HCT116 (cell line): ENCODE measurements around the gene GATAD1. TPM values are rescaled to one million over a fixed set of nuclear protein-coding genes. Genes with fewer than 3 reads are reported as not detected.
"Not testable (repeated sequence)": the region's sequence is repeated elsewhere in the genome, so short reads cannot be mapped to it uniquely, and the experiment has no call there.

Experiments used
- ATAC-seq: fragments of 200-7000 bp; cut with Tn5 transposase; 2 replicates; pipeline ENCODE4 v1.9.1; 2020; ENCODE audit warnings: mild to moderate bottlenecking, moderate library complexity
- BruUV-seq: library from RNA; stranded (reverse); fragments of 400-500 nt; replicated peaks from 2 replicates; lab custom pipeline; 2021; lab: Mats Ljungman, UMichigan
- CTCF ChIA-PET: fragments of 300-600 bp; sonication (Branson Sonifier 250); formaldehyde crosslinking; loops from one replicate; lab custom pipeline; 2021; ENCODE audit warnings: antibody characterized with exemption; lab: Charles Lee
- POLR2A ChIA-PET: fragments of 300-600, 350-600 bp; sonication (Branson Sonifier 250); formaldehyde crosslinking; loops from one replicate; lab custom pipeline; 2021; ENCODE audit warnings: antibody characterized with exemption; lab: Charles Lee
- RAD21 ChIA-PET, 2 experiments: fragments of 300-600 bp; sonication (Branson Sonifier 250); formaldehyde crosslinking; loops; one replicate each; lab custom pipeline; 2023; ENCODE audit warnings: low total read pairs in 2 of 2; ENCODE audit not compliant: uncharacterized antibody in 2 of 2, unreplicated experiment in 2 of 2, low non-redundant PET in 1 of 2; lab: Charles Lee
- DNase-seq: peaks from one replicate; pipeline ENCODE4 v3.0.0-alpha.2; 2010; ENCODE audit warnings: low read depth, low spot score
- H2AFZ ChIP-seq: fragments of 200-600 bp; shearing (Covaris generic), sonication (generic); 2 replicates; pipeline ENCODE4 v1.6.1; 2017; ENCODE audit warnings: low read depth, mixed run types, mixed read lengths, antibody characterized with exemption, low read length; ENCODE audit not compliant: poor library complexity, severe bottlenecking
- H3K27ac ChIP-seq: 2 replicates; pipeline ENCODE4 v1.5.1; 2012; ENCODE audit warnings: low read depth, low read length
- H3K27me3 ChIP-seq: fragments of 200-600 bp; sonication (generic); 2 replicates; pipeline ENCODE4 v1.6.1; 2016; ENCODE audit warnings: mixed run types, low read length, mixed read lengths; ENCODE audit not compliant: insufficient read depth
- H3K36me3 ChIP-seq, 2 experiments: fragments of 200-500 bp in 1 of 2; fragments of 200-600 bp in 1 of 2; sonication (Bioruptor generic) in 1 of 2; sonication (generic) in 1 of 2; 2 replicates each; pipeline versions ENCODE4 v1.5.1 to v1.6.1; 2014 to 2016; ENCODE audit warnings: low read length in 2 of 2, inconsistent platforms in 1 of 2, mixed read lengths in 1 of 2, mixed run types in 1 of 2; ENCODE audit not compliant: insufficient read depth in 2 of 2, control insufficient read depth in 1 of 2
- H3K4me1 ChIP-seq, 2 experiments: fragments of 200-600 bp in 1 of 2; sonication (generic) in 1 of 2; 2 replicates each; pipeline versions ENCODE4 v1.5.1 to v1.6.1; 2012 to 2017; ENCODE audit warnings: low read length in 2 of 2, inconsistent platforms in 1 of 2, mild to moderate bottlenecking in 1 of 2, mixed read lengths in 1 of 2, mixed run types in 1 of 2, moderate library complexity in 1 of 2; ENCODE audit not compliant: insufficient read depth in 2 of 2, control insufficient read depth in 1 of 2
- H3K4me2 ChIP-seq: fragments of 200-600 bp; sonication (generic); 2 replicates; pipeline ENCODE4 v1.6.1; 2017; ENCODE audit warnings: mixed run types, low read length, mixed read lengths
- H3K4me3 ChIP-seq, 2 experiments: fragments of 200-600 bp in 1 of 2; sonication (generic) in 1 of 2; replicated peaks in 1 of 2; 2 replicates each; pipeline ENCODE4 v1.5.1; 2011 to 2016; ENCODE audit warnings: low read length in 2 of 2, control low read depth in 1 of 2, low read depth in 1 of 2, mild to moderate bottlenecking in 1 of 2, mixed read lengths in 1 of 2, mixed run types in 1 of 2
- H3K79me2 ChIP-seq: fragments of 200-600 bp; sonication (generic); 2 replicates; pipeline ENCODE4 v1.6.1; 2017; ENCODE audit warnings: mild to moderate bottlenecking, mixed run types, low read length, moderate library complexity, mixed read lengths; ENCODE audit not compliant: insufficient read depth
- H3K9ac ChIP-seq: fragments of 200-600 bp; sonication (generic); 2 replicates; pipeline ENCODE4 v1.6.1; 2016; ENCODE audit warnings: low read length, mixed read lengths
- H3K9me2 ChIP-seq: fragments of 200-600 bp; sonication (generic), shearing (Covaris generic); 2 replicates; pipeline ENCODE4 v1.6.1; 2017; ENCODE audit warnings: mixed run types, mild to moderate bottlenecking, moderate library complexity; ENCODE audit not compliant: insufficient read depth
- H3K9me3 ChIP-seq, 2 experiments: fragments of 200-500 bp in 1 of 2; fragments of 200-600 bp in 1 of 2; sonication (Bioruptor generic) in 1 of 2; sonication (generic) in 1 of 2; 2 replicates each; pipeline ENCODE4 v1.6.1; 2014 to 2017; ENCODE audit warnings: low read length in 2 of 2, mixed read lengths in 2 of 2, inconsistent platforms in 1 of 2, low read depth in 1 of 2, mild to moderate bottlenecking in 1 of 2, mixed run types in 1 of 2, moderate library complexity in 1 of 2; ENCODE audit not compliant: control insufficient read depth in 1 of 2, insufficient read depth in 1 of 2
- H4K20me1 ChIP-seq: fragments of 200-600 bp; sonication (generic), shearing (Covaris generic); 2 replicates; pipeline ENCODE4 v1.6.1; 2017; ENCODE audit warnings: mixed run types, mild to moderate bottlenecking, moderate library complexity; ENCODE audit not compliant: insufficient read depth
- intact Hi-C: fragments of 100-400 bp; cut with micrococcal nuclease; formaldehyde crosslinking; loops from 2 replicates; pipeline ENCODE4 v1.10.0; 2022
- total RNA-seq: library from RNA; stranded (reverse); gene quantifications from one replicate; pipeline ENCODE4 v1.2.1, GENCODE V29; 2021; ENCODE audit not compliant: unreplicated experiment

GATAD1 gene
- total RNA-seq, 1 experiment from 2014 or later, result 23.9 TPM

GRCh38 chr7:92473989-92474388 lies 26.7 kb downstream of the GATAD1 start:
- H3K4me3 ChIP-seq, BruUV-seq, H3K9me2 ChIP-seq, H3K36me3 ChIP-seq, H3K27me3 ChIP-seq, H2AFZ ChIP-seq, H3K9ac ChIP-seq, intact Hi-C loops, POLR2A ChIA-PET, ATAC-seq, H3K4me1 ChIP-seq, CTCF ChIA-PET, H3K4me2 ChIP-seq, H4K20me1 ChIP-seq, RAD21 ChIA-PET, H3K27ac ChIP-seq, DNase-seq, H3K79me2 ChIP-seq, H3K9me3 ChIP-seq: not testable (repeated sequence)

GRCh38 chr7:92475261-92475770 lies 28.0 kb downstream of the GATAD1 start:
- intact Hi-C loops, H3K36me3 ChIP-seq, H3K4me2 ChIP-seq, ATAC-seq, POLR2A ChIA-PET, RAD21 ChIA-PET, H3K9me3 ChIP-seq, H3K4me3 ChIP-seq, BruUV-seq, DNase-seq, H3K9me2 ChIP-seq, H3K27me3 ChIP-seq, H3K4me1 ChIP-seq, H3K27ac ChIP-seq, H3K9ac ChIP-seq, H4K20me1 ChIP-seq, CTCF ChIA-PET, H3K79me2 ChIP-seq, H2AFZ ChIP-seq: not testable (repeated sequence)

- H3K4me1 ChIP-seq, H3K27me3 ChIP-seq, H3K9me2 ChIP-seq, ATAC-seq, H3K9me3 ChIP-seq, CTCF ChIA-PET, H3K36me3 ChIP-seq, DNase-seq, H3K4me3 ChIP-seq, H3K27ac ChIP-seq, RAD21 ChIA-PET, POLR2A ChIA-PET, H3K9ac ChIP-seq, H2AFZ ChIP-seq, H3K79me2 ChIP-seq, H3K4me2 ChIP-seq, H4K20me1 ChIP-seq, intact Hi-C loops, BruUV-seq: not testable (repeated sequence)
Measured at GRCh38 chr7:92475851-92476590, 28.7 kb downstream of the GATAD1 start.

- DNase-seq, H3K36me3 ChIP-seq, H3K27me3 ChIP-seq, BruUV-seq, ATAC-seq, H3K79me2 ChIP-seq, H4K20me1 ChIP-seq, POLR2A ChIA-PET, CTCF ChIA-PET, H2AFZ ChIP-seq, H3K9ac ChIP-seq, intact Hi-C loops, H3K9me3 ChIP-seq, H3K4me2 ChIP-seq, H3K9me2 ChIP-seq, H3K27ac ChIP-seq, RAD21 ChIA-PET, H3K4me1 ChIP-seq, H3K4me3 ChIP-seq: not testable (repeated sequence)
Measured at GRCh38 chr7:92477681-92478080, 30.4 kb downstream of the GATAD1 start, which contains the start of gene ERVW-1. ERVW-1 (minus strand) TSS chr7:92477946; CDS start chr7:92470381, 7,565 bp downstream.
